ENCODE measurements around the gene FBXO41. TPM values are rescaled to one million over a fixed set of nuclear protein-coding genes. Genes with fewer than 3 reads are reported as not detected.

The FBXO41 gene
- total and polyA plus RNA-seq, 10 of the 15 experiments (the other 5 are each of a cell fraction or from before 2014, with no cell fraction given) = 1.9 to 38.9 (median 11.3) TPM

- SMC1A ChIA-PET (ENCODE audit: uncharacterized antibody, unreplicated experiment) = no interaction called here
- POLR2A ChIA-PET = no interaction called here
- no peak overlapping the region for H3K4me3 ChIP-seq
- H3K9ac ChIP-seq (ENCODE audit: control insufficient read depth, insufficient read depth, low read length) = no peak overlapping the region
- no peak for FAIRE-seq
- TF ChIP-seq PML (IDR thresholded peaks at IDR 0.05; ENCODE audit: low read length) = no peak
- TF ChIP-seq RAD21 (IDR thresholded peaks at IDR 0.05; ENCODE audit: insufficient read depth, low read depth, low read length) = no peak
- TF ChIP-seq SMARCA5 (IDR thresholded peaks at IDR 0.05) = no peak
- no peak for TF ChIP-seq SUPT20H (IDR thresholded peaks at IDR 0.05; ENCODE audit: borderline replicate concordance, control insufficient read depth, low read depth, low read length)
- no peak for TF ChIP-seq PAX8 (IDR thresholded peaks at IDR 0.05)
- no peak for TF ChIP-seq HDAC6 (IDR thresholded peaks at IDR 0.05; ENCODE audit: unreplicated experiment)
- no peak for TF ChIP-seq FOXK2 (IDR thresholded peaks at IDR 0.05)
- no peak for TF ChIP-seq SUZ12 (IDR thresholded peaks at IDR 0.05; ENCODE audit: unreplicated experiment)
- no peak for TF ChIP-seq YBX1 (IDR thresholded peaks at IDR 0.05)
- no peak for TF ChIP-seq HCFC1 (IDR thresholded peaks at IDR 0.05; ENCODE audit: low read length)
- no peak for TF ChIP-seq TBL1XR1 (IDR thresholded peaks at IDR 0.05; ENCODE audit: low read depth, low read length)
- no peak for TF ChIP-seq TCF3 (IDR thresholded peaks at IDR 0.05; ENCODE audit: borderline replicate concordance, insufficient read depth, low read depth, low read length)
- no peak for TF ChIP-seq CHD4 (IDR thresholded peaks at IDR 0.05)
- TF ChIP-seq IKZF1 (conservative IDR thresholded peaks at IDR 0.05) = no peak
- no peak for TF ChIP-seq NBN (IDR thresholded peaks at IDR 0.05)
- TF ChIP-seq NR2F1 (conservative IDR thresholded peaks at IDR 0.05) = no peak
- TF ChIP-seq CHD1 (IDR thresholded peaks at IDR 0.05; ENCODE audit: low read depth, low read length) = no peak
- RAD21 ChIA-PET (ENCODE audit: unreplicated experiment) = no interaction called here
- H3K4me2 ChIP-seq (ENCODE audit: control insufficient read depth, insufficient read depth) = no peak overlapping the region
- H3K27me3 ChIP-seq (replicated peaks in 1 of 2; ENCODE audit: control insufficient read depth in 2 of 2, insufficient read depth in 2 of 2, low read length in 1 of 2) = peaks cover 5 to 16% of the 10 kb centered on the region in 2 experiments
- no peaks in the 10 kb centered on the region; the same call in 2 of the 3 replicates for H3K9me3 ChIP-seq (replicated peaks; ENCODE audit: control insufficient read depth, insufficient read depth, low read length)
- no peaks in the 10 kb centered on the region for H4K20me1 ChIP-seq (ENCODE audit: control insufficient read depth, insufficient read depth)
- H3K27ac ChIP-seq (ENCODE audit: control insufficient read depth, insufficient read depth) = no peak overlapping the region
- in situ Hi-C loops (cut with MboI) = no loop called here
- ATAC-seq = no peak
- H3K79me2 ChIP-seq (ENCODE audit: control insufficient read depth, insufficient read depth, low read length) = no peaks in the 10 kb centered on the region
- no peak overlapping the region for H2AFZ ChIP-seq (ENCODE audit: control insufficient read depth, low read depth, low read length)
- no peak for DNase-seq (ENCODE audit: low read depth, low spot score)
- no TSS peak for BruUV-seq (replicated peaks)
- no peaks in the 10 kb centered on the region for H3K36me3 ChIP-seq (ENCODE audit: control insufficient read depth in 2 of 2, insufficient read depth in 2 of 2, low read length in 1 of 2)
- CTCF ChIA-PET = no interaction called here
- intact Hi-C loops (cut with micrococcal nuclease; ENCODE audit: unreplicated experiment) = no loop called here
- 18% methylated on average over 4 of the region's 4 CpGs for WGBS (ENCODE audit: insufficient coverage, insufficient replicate concordance, low lambda C conversion rate, missing lambda C conversion rate)
- peaks cover 4% of the 10 kb centered on the region; the same call in 1 of the 2 replicates for H3K4me1 ChIP-seq (ENCODE audit: control insufficient read depth, insufficient read depth, low read length)
Measured at GRCh38 chr2:73297586-73297985, 13.3 kb upstream of the FBXO41 start.

All from GM12878 (cell line).